GM19043 (cell line): ENCODE measurements around the gene KNCN.

Experiments used
- ATAC-seq: cut with Tn5 transposase; IDR thresholded peaks from one replicate; pipeline ENCODE4 v1.9.1; 2021; ENCODE audit warnings: low read depth; ENCODE audit not compliant: unreplicated experiment

Gene KNCN

GRCh38 chr1:46569884-46570725 lies 18.7 kb upstream of the KNCN start:
- ATAC-seq = no peak

GRCh38 chr1:46569116-46569515 lies 17.7 kb upstream of the KNCN start:
- no peak for ATAC-seq

- no peak for ATAC-seq
Observed at GRCh38 chr1:46568461-46568891, 17.0 kb upstream of the KNCN start.

GRCh38 chr1:46563341-46563740 lies 11.9 kb upstream of the KNCN start:
- no peak for ATAC-seq

DNA sequence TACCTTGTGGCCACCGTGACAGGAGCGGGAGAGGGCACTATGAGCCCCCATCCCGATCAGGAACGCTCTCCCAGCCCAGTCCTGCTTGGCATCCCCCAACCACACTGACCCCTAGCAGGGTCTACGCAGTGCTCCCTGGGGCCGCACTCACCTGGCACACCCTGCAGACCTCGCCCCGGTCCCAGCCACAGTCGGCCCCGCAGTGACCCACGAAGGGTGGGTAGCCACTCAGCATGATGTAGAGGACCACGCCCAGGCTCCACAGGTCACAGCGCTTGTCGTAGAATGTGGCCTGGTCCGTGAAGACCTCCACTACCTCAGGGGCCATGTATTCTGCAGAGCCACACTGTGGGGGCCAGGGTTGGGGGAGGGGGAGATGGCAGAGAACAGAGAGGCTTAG lies 11.1 kb upstream of the KNCN start:
- no peak for ATAC-seq

GRCh38 chr1:46558966-46559365 lies 7.5 kb upstream of the KNCN start:
- no peak for ATAC-seq

DNA sequence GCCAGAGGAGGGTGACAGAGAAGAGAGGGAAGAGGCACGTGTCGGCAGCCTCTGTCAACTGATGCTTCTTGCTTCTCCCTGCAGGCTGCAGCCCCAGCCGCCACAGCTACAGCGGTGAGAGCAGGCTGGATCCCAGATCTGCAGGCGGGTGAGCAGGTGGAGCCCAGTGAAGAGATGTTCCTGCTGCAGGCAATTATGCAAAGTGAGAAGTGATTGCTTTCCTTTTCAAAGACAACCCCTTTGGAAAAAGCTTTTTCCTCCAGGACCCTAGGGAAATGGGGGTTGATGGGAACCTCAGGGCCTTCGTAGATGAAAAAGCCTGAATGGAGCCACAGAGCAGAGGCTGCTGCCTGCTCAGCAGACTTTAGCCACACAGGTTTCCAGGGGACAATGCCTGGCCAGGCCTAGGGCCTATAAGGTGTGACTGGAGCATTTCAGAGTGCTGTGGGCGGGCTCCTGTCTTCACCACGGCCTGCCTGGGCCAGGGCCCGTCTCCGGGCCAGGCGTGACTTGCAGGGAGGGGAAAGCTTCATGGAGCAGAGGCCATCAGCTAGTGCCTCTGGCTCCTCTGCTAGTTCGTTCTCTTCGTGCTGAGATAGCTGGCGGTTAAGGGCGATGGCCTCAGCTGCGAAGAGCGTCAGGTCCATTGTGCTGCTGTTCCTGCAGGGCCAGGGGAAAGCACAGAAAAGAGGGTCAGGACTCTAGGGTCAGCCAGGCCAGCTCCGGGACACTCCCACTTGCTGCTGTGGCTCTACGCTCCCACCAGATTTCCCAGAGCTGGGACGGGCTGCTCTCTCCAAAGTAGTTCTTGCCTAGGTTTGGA lies 6.9 kb upstream of the KNCN start:
- no peak for ATAC-seq

- ATAC-seq = no peak
Observed at GRCh38 chr1:46557403-46557802, 6.0 kb upstream of the KNCN start.

DNA sequence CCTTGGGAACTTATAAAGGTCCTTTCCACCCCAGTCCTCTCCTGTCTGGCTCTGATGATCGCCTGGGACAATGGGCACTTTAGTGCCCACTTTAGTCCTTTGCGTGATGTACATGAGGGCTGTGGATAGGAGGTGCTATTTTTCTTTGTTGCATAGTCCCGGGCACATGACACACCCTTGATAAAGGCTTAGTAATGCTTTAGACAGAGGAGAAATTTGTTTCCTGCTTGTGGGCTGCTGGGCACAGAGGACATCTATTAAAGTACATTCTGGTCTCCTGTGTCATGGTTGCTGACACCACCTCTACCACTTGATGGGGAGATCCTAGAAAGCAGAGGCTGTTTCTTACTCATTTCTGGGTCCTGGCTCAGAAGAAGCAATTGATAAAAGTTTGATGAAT lies 5.4 kb upstream of the KNCN start:
- ATAC-seq = no peak

- ATAC-seq = no peak
Observed at GRCh38 chr1:46555826-46556619, 4.6 kb upstream of the KNCN start.

DNA sequence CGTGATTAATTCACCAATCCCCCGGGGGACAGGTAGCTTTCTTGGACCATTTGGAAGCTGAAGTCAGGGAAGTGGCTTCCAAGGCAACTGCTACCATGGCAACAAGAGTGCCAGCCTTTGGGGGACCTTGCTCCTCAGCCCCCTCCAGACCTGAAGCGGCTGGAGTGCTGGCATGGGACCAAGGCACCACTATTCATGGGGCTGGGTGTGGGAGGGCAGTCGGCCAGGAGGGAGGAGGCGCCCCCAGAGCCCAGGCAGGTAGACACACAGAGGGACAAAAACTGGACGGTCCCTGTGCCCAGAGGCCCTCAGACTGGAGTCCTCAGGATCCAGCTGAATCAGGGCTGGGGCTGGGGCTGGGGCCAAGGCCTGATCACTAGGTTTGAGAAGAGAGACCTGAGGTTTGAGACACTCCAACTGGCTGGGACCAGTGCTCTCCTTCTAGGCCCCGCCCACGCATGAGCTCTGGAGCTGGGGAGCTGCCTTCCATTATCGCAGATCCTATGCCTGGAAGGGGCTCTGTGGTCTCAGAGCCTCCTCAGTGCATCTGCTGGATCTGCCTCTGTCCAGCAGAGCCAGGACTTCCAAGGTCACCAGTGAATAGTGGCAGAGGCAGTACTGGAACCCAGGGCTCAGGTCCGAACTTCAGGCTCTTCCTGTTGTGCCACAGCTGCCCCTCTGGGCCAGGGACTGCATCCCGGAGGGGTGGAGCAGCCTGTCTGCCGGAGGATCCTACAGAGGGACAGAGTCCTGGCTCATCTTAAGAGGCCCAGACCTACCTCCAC lies 3.3 kb upstream of the KNCN start:
- ATAC-seq = no peak

GRCh38 chr1:46554236-46554596 lies 2.8 kb upstream of the KNCN start:
- no peak for ATAC-seq

DNA sequence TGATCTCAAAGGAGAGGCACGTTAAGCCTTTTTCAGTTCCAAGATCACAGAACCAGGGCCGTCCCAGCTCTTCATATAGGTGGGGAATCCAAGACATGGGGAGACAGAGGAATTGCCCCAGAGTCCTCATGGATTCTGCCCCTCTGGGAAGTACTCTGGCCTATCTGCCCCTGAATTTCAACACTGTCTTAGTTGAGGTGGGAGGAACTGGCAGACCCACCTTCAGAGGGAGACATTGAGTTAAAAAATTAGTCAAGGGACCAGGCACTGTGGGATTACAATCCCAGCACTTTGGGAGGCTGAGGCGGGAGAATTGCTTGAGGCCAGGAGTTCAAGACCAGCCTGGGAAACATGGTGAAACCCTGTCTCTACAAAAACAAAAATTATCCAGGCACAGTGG lies 2.1 kb upstream of the KNCN start:
- no peak for ATAC-seq

GRCh38 chr1:46552357-46553237 lies 1.1 kb upstream of the KNCN start:
- no peak for ATAC-seq

DNA sequence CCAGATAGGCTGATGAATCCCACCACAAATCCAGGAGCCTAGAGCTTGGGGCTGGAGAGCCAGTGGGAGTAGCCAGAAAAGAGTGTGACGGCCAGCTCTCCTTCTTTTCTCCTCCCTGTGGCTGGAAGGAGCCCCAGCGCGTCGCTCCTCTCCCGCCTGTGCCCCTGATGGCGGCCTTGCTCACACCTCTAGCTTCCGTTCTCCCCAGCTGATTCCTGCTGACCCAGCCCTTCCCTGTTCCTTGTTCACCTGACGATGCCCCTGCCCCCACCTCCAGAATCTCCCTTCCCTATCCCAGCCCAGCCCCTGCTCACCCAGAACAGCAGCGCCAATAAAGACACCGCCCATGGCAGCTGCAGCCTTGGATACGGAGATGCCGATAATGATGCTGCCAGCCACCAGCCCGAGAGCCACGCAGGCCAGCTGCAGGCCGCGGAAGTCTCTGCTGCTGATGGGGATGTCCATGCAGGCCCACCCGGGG lies 656 bp downstream of the KNCN start:
- ATAC-seq = no peak

- no peak for ATAC-seq
Observed at GRCh38 chr1:46549697-46550681, 1.5 kb downstream of the KNCN start.

DNA sequence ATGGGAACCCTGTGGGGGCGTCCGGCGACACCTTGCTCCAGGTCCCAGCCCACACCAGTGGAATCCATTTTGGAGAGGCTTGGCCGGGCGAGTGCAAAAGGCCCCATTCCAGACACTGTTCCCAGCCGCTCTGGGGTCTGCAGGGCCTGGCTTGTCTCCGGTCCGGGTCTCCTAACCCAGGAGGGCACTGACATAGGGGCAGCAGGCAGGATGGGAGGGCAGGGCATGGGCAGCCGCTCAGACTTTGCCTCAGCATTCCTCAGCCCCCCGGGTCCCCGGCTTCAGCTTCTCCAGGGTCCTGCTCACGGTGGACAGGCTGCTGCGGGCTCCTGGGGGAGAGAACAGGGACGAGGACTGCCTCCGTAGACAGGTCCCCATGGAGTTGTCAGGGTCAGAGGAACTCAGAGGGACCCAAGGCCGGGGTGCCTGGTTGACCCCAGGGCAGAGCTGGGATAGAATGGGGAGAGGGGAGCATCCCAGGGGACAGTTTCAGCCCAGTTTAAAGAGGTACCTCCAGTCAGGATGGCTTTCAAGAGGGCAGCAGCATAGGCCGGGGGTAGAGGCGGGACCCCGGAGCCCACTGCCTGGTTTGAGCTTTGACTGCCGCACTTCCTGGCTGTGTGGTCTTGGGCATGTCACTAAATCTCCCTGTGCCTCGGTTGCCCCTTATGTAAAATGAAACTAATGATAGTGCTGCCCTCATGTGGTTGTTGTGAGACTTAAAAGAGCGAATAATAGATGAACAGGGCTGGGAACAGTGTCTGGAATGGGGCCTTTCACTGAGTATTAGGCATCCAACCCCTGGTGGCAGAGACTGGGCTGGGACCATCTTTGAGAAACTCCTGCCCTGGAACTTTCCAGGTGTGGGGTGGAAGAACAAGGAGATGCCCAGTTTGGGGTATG lies 3.7 kb downstream of the KNCN start:
- no peak for ATAC-seq
